GM21528 (cell line): ENCODE results near the gene SLC43A2.
A peak's percentile ranks its signal among the peaks of the same experiment; 100 is the strongest.

Source experiments
- ATAC-seq: cut with Tn5 transposase; IDR thresholded peaks from one replicate; pipeline ENCODE4 v1.9.1; 2021; ENCODE audit warnings: mild to moderate bottlenecking, moderate library complexity; ENCODE audit not compliant: unreplicated experiment, low FRiP score

The SLC43A2 gene

GRCh38 chr17:1644493-1645206 lies 16.0 kb upstream of the SLC43A2 start:
- ATAC-seq: no peak

- no peak for ATAC-seq
These were observed 15.4 kb upstream of the SLC43A2 start for GRCh38 chr17:1643999-1644492.

DNA sequence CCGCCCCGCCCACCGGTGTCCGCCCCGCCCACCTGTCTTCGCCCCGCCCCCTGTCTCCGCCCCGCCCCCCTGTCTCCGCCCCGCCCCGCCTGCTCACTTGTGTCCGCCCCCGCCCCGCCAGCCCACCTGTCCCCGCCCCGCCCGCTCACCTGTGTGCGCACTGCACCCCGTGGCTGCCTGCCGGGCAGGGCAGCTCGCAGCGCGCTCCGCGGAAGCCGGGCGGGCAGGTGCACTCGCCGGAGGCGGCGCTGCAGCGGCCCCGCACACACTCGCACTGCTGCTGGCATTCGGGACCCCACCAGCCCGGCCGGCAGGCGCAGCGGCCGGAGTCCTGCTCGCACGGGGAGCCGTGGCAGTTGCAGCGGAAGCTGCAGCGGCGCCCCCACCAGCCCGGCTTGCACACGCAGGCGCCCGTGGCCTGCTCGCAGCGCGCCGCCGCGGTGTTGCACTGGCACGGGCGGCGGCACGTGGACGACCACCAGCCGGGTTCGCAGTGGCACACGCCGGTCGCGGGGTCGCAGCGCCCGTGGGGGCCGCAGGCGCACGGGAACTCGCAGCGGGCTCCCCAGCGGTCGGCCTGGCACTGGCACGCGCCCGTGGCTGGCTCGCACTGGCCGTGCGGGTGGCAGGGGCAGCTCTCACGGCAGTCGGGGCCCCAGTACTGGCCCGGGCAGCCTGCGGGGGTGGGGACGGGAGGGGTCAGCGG lies 14.8 kb upstream of the SLC43A2 start:
- ATAC-seq: no peak

DNA sequence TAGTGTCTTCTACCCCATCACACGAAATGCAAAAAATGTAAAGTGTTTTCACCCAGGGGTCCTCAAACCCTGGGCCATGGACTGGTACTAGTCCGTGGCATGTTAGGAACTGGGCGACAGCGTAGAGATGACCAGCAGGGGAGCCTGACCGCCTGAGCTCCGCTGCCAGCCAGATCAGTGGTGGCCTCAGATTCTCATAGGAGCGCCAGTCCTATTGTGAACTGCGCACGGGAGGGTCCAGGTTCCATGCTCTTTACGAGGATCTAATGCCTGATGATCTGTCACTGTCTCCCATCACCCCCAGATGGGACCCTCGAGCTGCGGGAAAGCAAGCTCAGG lies 12.4 kb upstream of the SLC43A2 start:
- no peak for ATAC-seq

DNA sequence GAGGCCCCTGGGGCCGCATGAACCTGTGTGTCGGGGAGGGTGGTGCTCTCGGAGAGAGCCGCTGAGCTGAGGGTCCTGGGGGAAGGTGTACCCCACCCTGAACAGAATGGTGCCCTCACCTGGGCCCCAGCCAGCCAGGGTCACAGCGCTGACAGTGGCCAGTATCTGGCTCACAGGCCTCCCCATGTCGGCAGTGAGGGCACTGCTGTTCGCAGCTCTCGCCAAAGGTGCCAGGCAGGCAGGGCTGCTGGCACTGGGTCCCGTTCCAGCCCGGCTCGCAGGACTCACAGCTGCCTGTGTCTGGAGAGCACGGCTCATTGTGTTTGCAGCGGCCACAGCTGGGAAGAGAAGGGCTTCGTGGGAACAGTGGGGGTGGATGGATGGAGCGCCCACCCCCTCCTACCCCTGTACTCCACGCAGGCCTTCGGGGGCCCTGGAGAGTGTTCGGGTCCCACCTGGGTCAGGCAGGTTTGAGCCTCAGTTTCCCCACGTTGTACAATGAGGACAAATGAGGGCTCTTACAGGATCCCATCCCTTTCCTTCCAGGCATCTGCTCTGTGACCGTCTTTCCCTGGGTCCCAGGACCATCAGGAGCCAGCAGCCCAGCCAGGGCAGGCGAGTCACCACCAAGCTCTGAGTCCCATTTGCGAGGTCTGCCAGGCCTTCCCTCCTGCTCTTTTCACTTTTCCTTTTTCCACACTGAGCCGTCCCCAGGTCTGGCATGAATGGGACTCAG lies 11.9 kb upstream of the SLC43A2 start:
- no peak for ATAC-seq

GRCh38 chr17:1639549-1640180 lies 11.0 kb upstream of the SLC43A2 start:
- ATAC-seq: no peak

DNA sequence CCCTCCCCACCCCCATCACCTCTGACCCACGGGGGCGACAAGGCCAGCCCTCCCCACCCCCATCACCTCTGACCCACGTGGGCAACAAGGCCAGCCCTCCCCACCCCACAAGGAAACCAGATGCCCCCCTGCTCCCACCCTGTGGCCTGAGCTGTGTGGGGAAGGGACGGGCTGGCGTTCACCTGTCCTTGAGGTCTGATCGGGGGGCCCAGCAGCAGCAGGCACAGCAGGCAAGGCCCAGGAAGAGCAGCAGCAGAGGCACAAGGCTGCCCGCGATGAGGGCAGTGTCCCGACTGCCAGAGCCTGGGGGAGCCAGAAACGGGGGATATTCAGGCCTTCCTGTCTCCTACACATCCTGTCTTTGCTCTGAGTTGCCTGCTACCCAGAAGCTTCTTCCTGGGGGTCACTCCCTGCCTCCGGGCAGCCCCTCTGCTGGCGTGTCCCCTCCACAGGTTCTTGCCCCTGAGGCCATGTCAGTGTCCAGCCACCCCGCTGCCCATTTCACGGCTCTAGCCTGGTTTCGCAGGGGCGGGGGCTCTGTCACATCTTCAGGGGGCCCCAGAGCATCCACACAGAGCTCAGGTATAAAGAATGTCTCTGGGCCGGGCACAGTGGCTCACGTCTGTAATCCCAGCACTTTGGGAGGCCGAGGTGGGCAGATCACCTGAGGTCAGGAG lies 10.1 kb upstream of the SLC43A2 start:
- ATAC-seq: no peak

DNA sequence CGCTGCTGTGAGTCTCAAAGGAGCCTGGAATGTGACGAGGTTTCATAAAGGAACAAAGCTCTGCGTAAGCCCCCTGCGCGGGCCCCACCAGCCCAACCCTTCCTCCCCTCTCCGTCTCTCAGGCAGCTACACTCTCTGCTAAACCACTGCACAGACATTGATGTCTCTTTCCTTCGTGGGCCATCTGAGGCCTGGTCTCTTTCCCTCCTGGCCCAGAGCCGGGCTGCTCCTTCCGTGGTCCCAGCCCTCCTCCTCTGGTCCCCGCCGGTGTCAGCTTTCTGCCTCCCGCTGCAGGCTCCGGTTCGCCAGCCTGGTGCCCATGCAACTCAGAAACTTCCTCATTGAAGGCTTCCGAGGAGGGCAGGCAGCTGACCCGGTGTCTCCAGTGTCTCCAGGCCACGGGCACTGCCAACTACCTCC lies 9.5 kb upstream of the SLC43A2 start:
- no peak for ATAC-seq

- ATAC-seq: no peak
These were observed 8.2 kb upstream of the SLC43A2 start for GRCh38 chr17:1636732-1637285.

- ATAC-seq: no peak
These were observed 7.2 kb upstream of the SLC43A2 start for GRCh38 chr17:1635675-1636465.

DNA sequence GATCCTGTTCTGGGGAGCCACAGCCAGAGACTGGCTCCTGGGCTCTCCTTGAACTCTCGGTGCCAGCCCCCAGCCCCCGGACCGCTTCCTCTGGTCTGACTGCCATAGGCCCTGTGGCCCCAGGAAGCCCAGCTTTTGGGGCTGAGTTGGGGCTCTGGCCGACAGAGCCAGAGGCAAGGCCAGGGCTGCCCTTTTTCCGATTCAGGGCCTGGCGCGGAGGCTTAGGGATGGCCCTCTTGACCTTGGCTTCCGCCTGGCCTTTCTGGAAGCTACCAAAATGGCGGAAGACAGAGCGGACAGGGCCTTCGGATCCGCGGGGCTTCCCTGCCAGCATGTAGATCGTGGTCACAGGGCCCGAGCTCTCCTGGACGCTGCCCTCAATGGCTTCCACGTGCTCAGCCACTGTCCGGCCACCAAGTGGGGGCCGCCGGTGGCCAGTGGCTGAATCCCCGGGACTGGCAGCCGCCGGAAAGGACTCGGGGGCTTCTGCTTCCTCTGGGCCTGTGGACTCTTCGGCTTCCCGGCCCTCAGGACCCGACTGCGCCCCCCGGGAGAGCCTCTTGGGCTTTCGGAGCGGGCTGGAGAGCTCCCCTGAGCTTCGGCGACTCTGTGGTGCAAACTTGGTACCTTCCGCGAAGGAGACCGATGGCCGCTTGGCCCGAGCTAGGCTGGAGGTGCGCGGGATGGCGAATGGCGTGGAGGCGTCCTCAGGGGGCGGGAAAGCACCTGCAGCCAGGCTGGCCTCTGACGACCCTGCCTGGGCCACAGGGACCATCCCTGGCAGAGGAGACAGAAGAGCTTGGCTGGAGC lies 6.4 kb upstream of the SLC43A2 start:
- no peak for ATAC-seq

- no peak for ATAC-seq
These were observed 2.0 kb upstream of the SLC43A2 start for GRCh38 chr17:1630662-1631061.

DNA sequence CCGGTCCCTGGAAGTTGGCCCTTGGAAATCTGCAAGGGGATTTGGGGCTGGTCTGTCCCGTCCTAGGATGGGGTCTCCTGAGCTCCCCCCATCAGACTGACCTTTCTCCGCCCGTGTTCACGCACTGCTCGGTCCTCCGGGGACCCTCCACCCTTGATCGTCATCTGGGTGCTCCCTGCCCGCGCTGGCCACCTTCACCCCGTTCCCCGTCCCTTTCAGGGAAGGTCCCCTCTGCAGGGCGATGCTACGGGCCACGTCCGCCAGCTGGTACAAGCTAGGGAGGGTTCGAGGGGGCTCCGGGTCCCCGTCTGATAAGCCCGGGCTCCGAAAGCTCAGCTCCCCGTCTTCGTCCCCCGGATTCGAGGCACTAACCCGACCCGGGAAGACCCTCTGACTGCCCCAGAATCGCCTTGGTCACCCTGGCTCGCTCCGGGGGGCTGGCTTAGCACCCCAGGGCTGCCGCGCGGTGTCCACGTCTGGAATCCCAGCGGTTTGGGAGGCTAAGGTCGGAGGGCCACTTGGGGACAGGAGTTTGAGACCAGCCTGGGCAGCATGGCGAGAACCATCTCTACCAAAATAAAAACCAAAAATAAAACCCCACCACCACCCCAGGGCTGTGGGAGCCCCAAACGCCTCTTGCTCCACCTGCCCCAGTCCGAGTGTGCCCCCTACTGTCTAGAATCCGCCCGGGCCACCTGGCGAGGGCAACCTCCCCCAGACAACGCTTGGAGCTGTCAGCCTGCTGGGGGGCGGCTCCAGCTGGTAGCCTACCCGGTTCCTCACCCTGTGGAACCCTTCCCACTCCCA lies 1.1 kb upstream of the SLC43A2 start:
- ATAC-seq: no peak

- peak; percentile 55 for ATAC-seq
These were observed 346 bp upstream of the SLC43A2 start for GRCh38 chr17:1628856-1629503.

- ATAC-seq: peak; percentile 7
These were observed 1.3 kb downstream of the SLC43A2 start for GRCh38 chr17:1627182-1627981.

GRCh38 chr17:1626333-1626732 lies 2.3 kb downstream of the SLC43A2 start:
- no peak for ATAC-seq
